Measurements from ENCODE around the gene B4GALNT1. TPM values are rescaled to one million over a fixed set of nuclear protein-coding genes. Genes with fewer than 3 reads are reported as not detected.

Gene B4GALNT1
- total and polyA plus RNA-seq, 2 donors (not counting 1 experiment from before 2014, with no cell fraction given) = 1.3 to 2.3 TPM

- no peak overlapping the region for H3K4me2 ChIP-seq (ENCODE audit: extremely low read depth, insufficient read depth, low read length)
- H3K4me3 ChIP-seq (replicated peaks in 1 of 4; ENCODE audit: control extremely low read depth in 1 of 4, insufficient read depth in 1 of 4, low read depth in 3 of 4, low read length in 4 of 4) = no peak overlapping the region
- H3K36me3 ChIP-seq (ENCODE audit: control insufficient read depth, insufficient read depth, low read length) = no peaks in the 10 kb centered on the region
- no peaks in the 10 kb centered on the region for H3K9me3 ChIP-seq (ENCODE audit: control insufficient read depth, insufficient read depth, low read depth, low read length)
- no peaks in the 10 kb centered on the region for H3K4me1 ChIP-seq (ENCODE audit: control insufficient read depth, extremely low read depth, insufficient read depth, low read length)
- no peak for TF ChIP-seq CTCF (conservative IDR thresholded peaks at IDR 0.05 in 1 of 2, IDR thresholded peaks at IDR 0.05 in 1 of 2; ENCODE audit: low read depth in 1 of 2, low read length in 2 of 2)
- no peak for TF ChIP-seq EZH2 (IDR thresholded peaks at IDR 0.05; ENCODE audit: low read length, missing control alignments)
- no peak overlapping the region for H2AFZ ChIP-seq (ENCODE audit: low read length)
- no peak overlapping the region for H3K9ac ChIP-seq (ENCODE audit: insufficient read depth, low read length)
- no peaks in the 10 kb centered on the region for H3K27me3 ChIP-seq (ENCODE audit: control insufficient read depth, insufficient read depth, low read length)
- no peak overlapping the region for H3K27ac ChIP-seq (ENCODE audit: insufficient read depth, low read length)
- no peaks in the 10 kb centered on the region for H4K20me1 ChIP-seq (ENCODE audit: control insufficient read depth, extremely low read depth, insufficient read depth, low read length)
- DNase-seq (ENCODE audit: low read depth in 2 of 2) = no peak
- no peaks in the 10 kb centered on the region for H3K79me2 ChIP-seq (ENCODE audit: control insufficient read depth, insufficient read depth, low read length)
Observed at GRCh38 chr12:57641699-57642442, 8.9 kb upstream of the B4GALNT1 start.

- no peaks in the 10 kb centered on the region for H3K79me2 ChIP-seq (ENCODE audit: control insufficient read depth, insufficient read depth, low read length)
Observed at GRCh38 chr12:57640175-57641042, 7.4 kb upstream of the B4GALNT1 start.

More at GRCh38 chr12:57640175-57641042, 7.4 kb upstream of the B4GALNT1 start:
- Histone ChIP-seq H3K9ac (ENCODE audit: insufficient read depth, low read length) (no peak overlapping the region), H3K4me1 (ENCODE audit: control insufficient read depth, extremely low read depth, insufficient read depth, low read length) (no peaks in the 10 kb centered on the region), H4K20me1 (ENCODE audit: control insufficient read depth, extremely low read depth, insufficient read depth, low read length) (no peaks in the 10 kb centered on the region), H3K36me3 (ENCODE audit: control insufficient read depth, insufficient read depth, low read length) (no peaks in the 10 kb centered on the region), H3K4me2 (ENCODE audit: extremely low read depth, insufficient read depth, low read length) (no peak overlapping the region), H2AFZ (ENCODE audit: low read length) (no peak overlapping the region), H3K27me3 (ENCODE audit: control insufficient read depth, insufficient read depth, low read length) (no peaks in the 10 kb centered on the region), H3K9me3 (ENCODE audit: control insufficient read depth, insufficient read depth, low read depth, low read length) (no peaks in the 10 kb centered on the region), H3K27ac (ENCODE audit: insufficient read depth, low read length) (no peak overlapping the region), H3K4me3 (replicated peaks in 1 of 4; ENCODE audit: control extremely low read depth in 1 of 4, insufficient read depth in 1 of 4, low read depth in 3 of 4, low read length in 4 of 4) (no peak overlapping the region)
- no peak for DNase-seq (ENCODE audit: low read depth in 2 of 2)
- TF ChIP-seq CTCF (conservative IDR thresholded peaks at IDR 0.05 in 1 of 2, IDR thresholded peaks at IDR 0.05 in 1 of 2; ENCODE audit: low read depth in 1 of 2, low read length in 2 of 2) (no peak), EZH2 (IDR thresholded peaks at IDR 0.05; ENCODE audit: low read length, missing control alignments) (no peak)

Measured in fibroblast of lung (primary cell).